ENCODE measurements around the gene MFN2.
"Not testable (repeated sequence)": the region's sequence is repeated elsewhere in the genome, so short reads cannot be mapped to it uniquely, and the experiment has no call there.

Gene MFN2

GRCh38 chr1:11999236-11999635 is 19.0 kb downstream of the MFN2 start:
- no peak for TF ChIP-seq ZNF274 (IDR thresholded peaks at IDR 0.05; ENCODE audit: low read depth, low read length)
- H3K4me3 ChIP-seq (ENCODE audit: low read length), result no peak overlapping the region

GRCh38 chr1:12001249-12001917 is 21.1 kb downstream of the MFN2 start:
- no peak for TF ChIP-seq ZNF274 (IDR thresholded peaks at IDR 0.05; ENCODE audit: low read depth, low read length)
- H3K4me3 ChIP-seq (ENCODE audit: low read length), result no peak overlapping the region

GRCh38 chr1:12001996-12002493 is 21.8 kb downstream of the MFN2 start:
- TF ChIP-seq ZNF274 (IDR thresholded peaks at IDR 0.05; ENCODE audit: low read depth, low read length), result no peak
- H3K4me3 ChIP-seq (ENCODE audit: low read length), result no peak overlapping the region

- no peak overlapping the region for H3K4me3 ChIP-seq (ENCODE audit: low read length)
- no peak for TF ChIP-seq ZNF274 (IDR thresholded peaks at IDR 0.05; ENCODE audit: low read depth, low read length)
Observed at GRCh38 chr1:12003762-12004161, 23.5 kb downstream of the MFN2 start.

- no peak overlapping the region for H3K4me3 ChIP-seq (ENCODE audit: low read length)
- TF ChIP-seq ZNF274 (IDR thresholded peaks at IDR 0.05; ENCODE audit: low read depth, low read length), result no peak
Observed at GRCh38 chr1:12005488-12006166, 25.4 kb downstream of the MFN2 start.

- TF ChIP-seq ZNF274 (IDR thresholded peaks at IDR 0.05; ENCODE audit: low read depth, low read length), result no peak
- no peak overlapping the region for H3K4me3 ChIP-seq (ENCODE audit: low read length)
Observed at GRCh38 chr1:12006167-12006921, 26.1 kb downstream of the MFN2 start.

- TF ChIP-seq ZNF274 (IDR thresholded peaks at IDR 0.05; ENCODE audit: low read depth, low read length), result no peak
- no peak overlapping the region for H3K4me3 ChIP-seq (ENCODE audit: low read length)
Observed at GRCh38 chr1:12007204-12007603, 27.0 kb downstream of the MFN2 start.

- not testable (repeated sequence) for H3K4me3 ChIP-seq (ENCODE audit: low read length)
Observed at GRCh38 chr1:12008355-12008754, 28.1 kb downstream of the MFN2 start.

GRCh38 chr1:12009318-12009947 is 29.2 kb downstream of the MFN2 start:
- TF ChIP-seq ZNF274 (IDR thresholded peaks at IDR 0.05; ENCODE audit: low read depth, low read length), result no peak
- H3K4me3 ChIP-seq (ENCODE audit: low read length), result no peak overlapping the region

- no peak overlapping the region for H3K4me3 ChIP-seq (ENCODE audit: low read length)
- TF ChIP-seq ZNF274 (IDR thresholded peaks at IDR 0.05; ENCODE audit: low read depth, low read length), result no peak
Observed at GRCh38 chr1:12010746-12011570, 30.7 kb downstream of the MFN2 start.

- TF ChIP-seq ZNF274 (IDR thresholded peaks at IDR 0.05; ENCODE audit: low read depth, low read length), result no peak
- H3K4me3 ChIP-seq (ENCODE audit: low read length), result no peak overlapping the region
Observed at GRCh38 chr1:12011998-12012397, 31.8 kb downstream of the MFN2 start.

GRCh38 chr1:12012560-12013316 is 32.5 kb downstream of the MFN2 start:
- H3K4me3 ChIP-seq (ENCODE audit: low read length), result no peak overlapping the region
- TF ChIP-seq ZNF274 (IDR thresholded peaks at IDR 0.05; ENCODE audit: low read depth, low read length), result no peak
